HepG2 (cell line): Measurements from ENCODE around the gene SLC2A8. TPM values are rescaled to one million over a fixed set of nuclear protein-coding genes. Genes with fewer than 3 reads are reported as not detected.

Experiments used
- GFI1 ChIP-seq: sonication (generic); formaldehyde crosslinking; IDR thresholded peaks from 2 replicates; pipeline ENCODE4 v1.5.0; 2020; ENCODE audit warnings: missing genetic modification reagents, mild to moderate bottlenecking, borderline replicate concordance
- HDAC2 ChIP-seq: sonication (generic); formaldehyde crosslinking; IDR thresholded peaks from 2 replicates; pipeline ENCODE4 v1.4.0; 2020; ENCODE audit warnings: missing genetic modification reagents
- KDM1A ChIP-seq: IDR thresholded peaks from 2 replicates; pipeline ENCODE4 v1.6.1; 2016; ENCODE audit warnings: missing compliant biosample characterization
- NAIF1 ChIP-seq: sonication (generic); formaldehyde crosslinking; IDR thresholded peaks from 2 replicates; pipeline ENCODE4 v1.5.0; 2020; ENCODE audit warnings: mild to moderate bottlenecking, missing genetic modification reagents, borderline replicate concordance
- polyA plus RNA-seq, 8 experiments: library from polyadenylated mRNA; depleted of rRNA in 3 of 8; stranded (reverse) in 7 of 8; unstranded in 1 of 8; fragments of >200 nt; fragmentation: Illumina TruSeq in 4 of 8; extraction: Trizol in 4 of 8; gene quantifications; 2 replicates each; pipeline versions ENCODE4 v1.2.1 to v1.2.3, GENCODE V29; 2011 to 2016; ENCODE audit warnings: low read depth in 4 of 8, missing spikeins in 1 of 8, mixed read lengths in 1 of 8; ENCODE audit not compliant: insufficient read depth in 1 of 8
- total RNA-seq, 5 experiments: library from RNA; depleted of rRNA; stranded (reverse); fragments of >200 nt; fragmentation: Illumina TruSeq; extraction: Trizol; gene quantifications; 2 replicates each; pipeline ENCODE4 v1.2.3, GENCODE V29; 2016; ENCODE audit warnings: low read depth in 1 of 5
- TF ChIP-seq, protein P1 (sequence below): sonication (generic); formaldehyde crosslinking; IDR thresholded peaks from 2 replicates; pipeline ENCODE4 v1.4.0; 2020; ENCODE audit warnings: mild to moderate bottlenecking, missing genetic modification reagents
- TF ChIP-seq, protein P2 (sequence below): IDR thresholded peaks from 2 replicates; pipeline ENCODE4 v1.6.1; 2016; ENCODE audit warnings: low read depth, control low read depth
- TF ChIP-seq, protein P3 (sequence below): sonication (generic); formaldehyde crosslinking; IDR thresholded peaks from 2 replicates; pipeline ENCODE4 v1.5.1; 2020; ENCODE audit warnings: missing genetic modification reagents, mild to moderate bottlenecking, borderline replicate concordance
- TF ChIP-seq, protein P4 (sequence below): sonication (generic); formaldehyde crosslinking; IDR thresholded peaks from 2 replicates; pipeline ENCODE4 v1.8.0; 2022; ENCODE audit warnings: mild to moderate bottlenecking, missing genetic modification reagents, moderate library complexity
- TF ChIP-seq, protein P5 (sequence below): sonication (generic); formaldehyde crosslinking; IDR thresholded peaks from 2 replicates; pipeline ENCODE4 v1.5.0; 2020; ENCODE audit warnings: mild to moderate bottlenecking, missing genetic modification reagents, borderline replicate concordance

Gene SLC2A8
- total and polyA plus RNA-seq, 2 of the 13 experiments (the other 11 are each of a cell fraction or from before 2014, with no cell fraction given): 22.6 to 48.6 TPM

DNA sequence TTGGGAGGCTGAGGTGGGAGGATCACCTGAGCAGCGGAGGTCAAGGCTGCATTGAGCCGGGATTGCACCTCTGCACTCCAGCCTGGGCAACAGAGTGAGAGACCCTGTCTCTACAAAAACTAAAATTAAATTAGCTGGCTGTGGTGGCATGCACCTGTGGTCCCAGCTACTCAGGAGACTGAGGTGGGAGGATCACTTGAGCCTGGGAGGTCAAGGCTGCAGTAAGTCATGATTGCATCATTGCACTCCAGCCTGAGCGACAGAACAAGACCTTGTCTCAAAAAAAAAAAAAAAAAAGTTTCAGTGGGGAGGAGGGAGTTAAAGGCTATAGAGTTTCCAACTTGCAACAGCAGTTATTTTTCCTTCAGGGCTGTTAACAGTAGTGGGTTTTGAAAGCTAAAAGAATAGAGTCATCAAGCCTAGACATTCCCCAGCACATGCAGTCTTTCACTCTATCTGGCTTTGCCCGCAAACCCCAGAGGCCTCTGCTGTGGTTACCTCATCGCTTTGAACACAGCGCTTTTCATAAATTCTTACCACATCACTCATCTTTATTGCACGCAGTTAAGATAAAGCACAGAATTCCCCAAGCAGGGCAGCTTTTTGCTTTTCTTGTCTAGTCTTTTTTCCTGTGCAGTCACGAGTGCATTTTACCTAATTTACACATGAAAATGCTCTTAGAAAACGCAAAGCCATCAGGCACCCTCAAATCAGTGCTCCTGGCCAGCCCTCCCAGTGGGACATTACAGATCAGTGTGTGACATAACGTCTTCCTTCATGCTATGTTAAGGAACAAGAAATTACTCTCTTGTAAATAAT is 8.7 kb upstream of the SLC2A8 start (continued):
- no peak for TF ChIP-seq NAIF1
- peak; percentile 75 for TF ChIP-seq GFI1
- TF ChIP-seq, protein P1, sequence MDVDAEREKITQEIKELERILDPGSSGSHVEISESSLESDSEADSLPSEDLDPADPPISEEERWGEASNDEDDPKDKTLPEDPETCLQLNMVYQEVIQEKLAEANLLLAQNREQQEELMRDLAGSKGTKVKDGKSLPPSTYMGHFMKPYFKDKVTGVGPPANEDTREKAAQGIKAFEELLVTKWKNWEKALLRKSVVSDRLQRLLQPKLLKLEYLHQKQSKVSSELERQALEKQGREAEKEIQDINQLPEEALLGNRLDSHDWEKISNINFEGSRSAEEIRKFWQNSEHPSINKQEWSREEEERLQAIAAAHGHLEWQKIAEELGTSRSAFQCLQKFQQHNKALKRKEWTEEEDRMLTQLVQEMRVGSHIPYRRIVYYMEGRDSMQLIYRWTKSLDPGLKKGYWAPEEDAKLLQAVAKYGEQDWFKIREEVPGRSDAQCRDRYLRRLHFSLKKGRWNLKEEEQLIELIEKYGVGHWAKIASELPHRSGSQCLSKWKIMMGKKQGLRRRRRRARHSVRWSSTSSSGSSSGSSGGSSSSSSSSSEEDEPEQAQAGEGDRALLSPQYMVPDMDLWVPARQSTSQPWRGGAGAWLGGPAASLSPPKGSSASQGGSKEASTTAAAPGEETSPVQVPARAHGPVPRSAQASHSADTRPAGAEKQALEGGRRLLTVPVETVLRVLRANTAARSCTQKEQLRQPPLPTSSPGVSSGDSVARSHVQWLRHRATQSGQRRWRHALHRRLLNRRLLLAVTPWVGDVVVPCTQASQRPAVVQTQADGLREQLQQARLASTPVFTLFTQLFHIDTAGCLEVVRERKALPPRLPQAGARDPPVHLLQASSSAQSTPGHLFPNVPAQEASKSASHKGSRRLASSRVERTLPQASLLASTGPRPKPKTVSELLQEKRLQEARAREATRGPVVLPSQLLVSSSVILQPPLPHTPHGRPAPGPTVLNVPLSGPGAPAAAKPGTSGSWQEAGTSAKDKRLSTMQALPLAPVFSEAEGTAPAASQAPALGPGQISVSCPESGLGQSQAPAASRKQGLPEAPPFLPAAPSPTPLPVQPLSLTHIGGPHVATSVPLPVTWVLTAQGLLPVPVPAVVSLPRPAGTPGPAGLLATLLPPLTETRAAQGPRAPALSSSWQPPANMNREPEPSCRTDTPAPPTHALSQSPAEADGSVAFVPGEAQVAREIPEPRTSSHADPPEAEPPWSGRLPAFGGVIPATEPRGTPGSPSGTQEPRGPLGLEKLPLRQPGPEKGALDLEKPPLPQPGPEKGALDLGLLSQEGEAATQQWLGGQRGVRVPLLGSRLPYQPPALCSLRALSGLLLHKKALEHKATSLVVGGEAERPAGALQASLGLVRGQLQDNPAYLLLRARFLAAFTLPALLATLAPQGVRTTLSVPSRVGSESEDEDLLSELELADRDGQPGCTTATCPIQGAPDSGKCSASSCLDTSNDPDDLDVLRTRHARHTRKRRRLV: no peak
- TF ChIP-seq, protein P2, sequence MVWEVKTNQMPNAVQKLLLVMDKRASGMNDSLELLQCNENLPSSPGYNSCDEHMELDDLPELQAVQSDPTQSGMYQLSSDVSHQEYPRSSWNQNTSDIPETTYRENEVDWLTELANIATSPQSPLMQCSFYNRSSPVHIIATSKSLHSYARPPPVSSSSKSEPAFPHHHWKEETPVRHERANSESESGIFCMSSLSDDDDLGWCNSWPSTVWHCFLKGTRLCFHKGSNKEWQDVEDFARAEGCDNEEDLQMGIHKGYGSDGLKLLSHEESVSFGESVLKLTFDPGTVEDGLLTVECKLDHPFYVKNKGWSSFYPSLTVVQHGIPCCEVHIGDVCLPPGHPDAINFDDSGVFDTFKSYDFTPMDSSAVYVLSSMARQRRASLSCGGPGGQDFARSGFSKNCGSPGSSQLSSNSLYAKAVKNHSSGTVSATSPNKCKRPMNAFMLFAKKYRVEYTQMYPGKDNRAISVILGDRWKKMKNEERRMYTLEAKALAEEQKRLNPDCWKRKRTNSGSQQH (CRISPR knock-in tag): no peak
- TF ChIP-seq, protein P3, sequence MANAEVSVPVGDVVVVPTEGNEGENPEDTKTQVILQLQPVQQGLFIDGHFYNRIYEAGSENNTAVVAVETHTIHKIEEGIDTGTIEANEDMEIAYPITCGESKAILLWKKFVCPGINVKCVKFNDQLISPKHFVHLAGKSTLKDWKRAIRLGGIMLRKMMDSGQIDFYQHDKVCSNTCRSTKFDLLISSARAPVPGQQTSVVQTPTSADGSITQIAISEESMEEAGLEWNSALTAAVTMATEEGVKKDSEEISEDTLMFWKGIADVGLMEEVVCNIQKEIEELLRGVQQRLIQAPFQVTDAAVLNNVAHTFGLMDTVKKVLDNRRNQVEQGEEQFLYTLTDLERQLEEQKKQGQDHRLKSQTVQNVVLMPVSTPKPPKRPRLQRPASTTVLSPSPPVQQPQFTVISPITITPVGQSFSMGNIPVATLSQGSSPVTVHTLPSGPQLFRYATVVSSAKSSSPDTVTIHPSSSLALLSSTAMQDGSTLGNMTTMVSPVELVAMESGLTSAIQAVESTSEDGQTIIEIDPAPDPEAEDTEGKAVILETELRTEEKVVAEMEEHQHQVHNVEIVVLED (CRISPR knock-in tag): no peak
- TF ChIP-seq KDM1A (CRISPR knock-in tag): no peak
- TF ChIP-seq, protein P4, sequence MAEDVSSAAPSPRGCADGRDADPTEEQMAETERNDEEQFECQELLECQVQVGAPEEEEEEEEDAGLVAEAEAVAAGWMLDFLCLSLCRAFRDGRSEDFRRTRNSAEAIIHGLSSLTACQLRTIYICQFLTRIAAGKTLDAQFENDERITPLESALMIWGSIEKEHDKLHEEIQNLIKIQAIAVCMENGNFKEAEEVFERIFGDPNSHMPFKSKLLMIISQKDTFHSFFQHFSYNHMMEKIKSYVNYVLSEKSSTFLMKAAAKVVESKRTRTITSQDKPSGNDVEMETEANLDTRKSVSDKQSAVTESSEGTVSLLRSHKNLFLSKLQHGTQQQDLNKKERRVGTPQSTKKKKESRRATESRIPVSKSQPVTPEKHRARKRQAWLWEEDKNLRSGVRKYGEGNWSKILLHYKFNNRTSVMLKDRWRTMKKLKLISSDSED (CRISPR knock-in tag): no peak
- TF ChIP-seq, protein P5, sequence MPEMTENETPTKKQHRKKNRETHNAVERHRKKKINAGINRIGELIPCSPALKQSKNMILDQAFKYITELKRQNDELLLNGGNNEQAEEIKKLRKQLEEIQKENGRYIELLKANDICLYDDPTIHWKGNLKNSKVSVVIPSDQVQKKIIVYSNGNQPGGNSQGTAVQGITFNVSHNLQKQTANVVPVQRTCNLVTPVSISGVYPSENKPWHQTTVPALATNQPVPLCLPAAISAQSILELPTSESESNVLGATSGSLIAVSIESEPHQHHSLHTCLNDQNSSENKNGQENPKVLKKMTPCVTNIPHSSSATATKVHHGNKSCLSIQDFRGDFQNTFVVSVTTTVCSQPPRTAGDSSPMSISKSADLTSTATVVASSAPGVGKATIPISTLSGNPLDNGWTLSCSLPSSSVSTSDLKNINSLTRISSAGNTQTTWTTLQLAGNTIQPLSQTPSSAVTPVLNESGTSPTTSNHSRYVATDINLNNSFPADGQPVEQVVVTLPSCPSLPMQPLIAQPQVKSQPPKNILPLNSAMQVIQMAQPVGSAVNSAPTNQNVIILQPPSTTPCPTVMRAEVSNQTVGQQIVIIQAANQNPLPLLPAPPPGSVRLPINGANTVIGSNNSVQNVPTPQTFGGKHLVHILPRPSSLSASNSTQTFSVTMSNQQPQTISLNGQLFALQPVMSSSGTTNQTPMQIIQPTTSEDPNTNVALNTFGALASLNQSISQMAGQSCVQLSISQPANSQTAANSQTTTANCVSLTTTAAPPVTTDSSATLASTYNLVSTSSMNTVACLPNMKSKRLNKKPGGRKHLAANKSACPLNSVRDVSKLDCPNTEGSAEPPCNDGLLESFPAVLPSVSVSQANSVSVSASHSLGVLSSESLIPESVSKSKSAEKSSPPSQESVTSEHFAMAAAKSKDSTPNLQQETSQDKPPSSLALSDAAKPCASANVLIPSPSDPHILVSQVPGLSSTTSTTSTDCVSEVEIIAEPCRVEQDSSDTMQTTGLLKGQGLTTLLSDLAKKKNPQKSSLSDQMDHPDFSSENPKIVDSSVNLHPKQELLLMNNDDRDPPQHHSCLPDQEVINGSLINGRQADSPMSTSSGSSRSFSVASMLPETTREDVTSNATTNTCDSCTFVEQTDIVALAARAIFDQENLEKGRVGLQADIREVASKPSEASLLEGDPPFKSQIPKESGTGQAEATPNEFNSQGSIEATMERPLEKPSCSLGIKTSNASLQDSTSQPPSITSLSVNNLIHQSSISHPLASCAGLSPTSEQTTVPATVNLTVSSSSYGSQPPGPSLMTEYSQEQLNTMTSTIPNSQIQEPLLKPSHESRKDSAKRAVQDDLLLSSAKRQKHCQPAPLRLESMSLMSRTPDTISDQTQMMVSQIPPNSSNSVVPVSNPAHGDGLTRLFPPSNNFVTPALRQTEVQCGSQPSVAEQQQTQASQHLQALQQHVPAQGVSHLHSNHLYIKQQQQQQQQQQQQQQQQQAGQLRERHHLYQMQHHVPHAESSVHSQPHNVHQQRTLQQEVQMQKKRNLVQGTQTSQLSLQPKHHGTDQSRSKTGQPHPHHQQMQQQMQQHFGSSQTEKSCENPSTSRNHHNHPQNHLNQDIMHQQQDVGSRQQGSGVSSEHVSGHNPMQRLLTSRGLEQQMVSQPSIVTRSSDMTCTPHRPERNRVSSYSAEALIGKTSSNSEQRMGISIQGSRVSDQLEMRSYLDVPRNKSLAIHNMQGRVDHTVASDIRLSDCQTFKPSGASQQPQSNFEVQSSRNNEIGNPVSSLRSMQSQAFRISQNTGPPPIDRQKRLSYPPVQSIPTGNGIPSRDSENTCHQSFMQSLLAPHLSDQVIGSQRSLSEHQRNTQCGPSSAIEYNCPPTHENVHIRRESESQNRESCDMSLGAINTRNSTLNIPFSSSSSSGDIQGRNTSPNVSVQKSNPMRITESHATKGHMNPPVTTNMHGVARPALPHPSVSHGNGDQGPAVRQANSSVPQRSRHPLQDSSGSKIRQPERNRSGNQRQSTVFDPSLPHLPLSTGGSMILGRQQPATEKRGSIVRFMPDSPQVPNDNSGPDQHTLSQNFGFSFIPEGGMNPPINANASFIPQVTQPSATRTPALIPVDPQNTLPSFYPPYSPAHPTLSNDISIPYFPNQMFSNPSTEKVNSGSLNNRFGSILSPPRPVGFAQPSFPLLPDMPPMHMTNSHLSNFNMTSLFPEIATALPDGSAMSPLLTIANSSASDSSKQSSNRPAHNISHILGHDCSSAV (CRISPR knock-in tag): no peak
- peak; percentile 46; the same call in 1 of the 2 replicates for TF ChIP-seq HDAC2 (CRISPR knock-in tag)
